Kidney epithelial cell (primary cell): ENCODE results near the gene HNF1A. TPM values are rescaled to one million over a fixed set of nuclear protein-coding genes. Genes with fewer than 3 reads are reported as not detected.

Experiments
- DNase-seq: peaks from one replicate; pipeline ENCODE4 v3.0.0-alpha.2; 2010; ENCODE audit warnings: low read depth
- H3K27me3 ChIP-seq: 2 replicates; pipeline ENCODE4 v1.6.0; 2011; ENCODE audit warnings: low read length; ENCODE audit not compliant: control insufficient read depth, insufficient read depth
- H3K36me3 ChIP-seq: 2 replicates; pipeline ENCODE4 v1.5.1; 2011; ENCODE audit warnings: low read length; ENCODE audit not compliant: control insufficient read depth, insufficient read depth
- H3K4me3 ChIP-seq: 2 replicates; pipeline ENCODE4 v1.5.1; 2011; ENCODE audit warnings: low read depth, mild to moderate bottlenecking, control low read depth, low read length
- CTCF ChIP-seq: IDR thresholded peaks from 2 replicates; pipeline ENCODE4 v1.5.1; 2011; ENCODE audit warnings: mild to moderate bottlenecking, moderate library complexity, low read length, control low read depth, inconsistent platforms; ENCODE audit not compliant: insufficient read depth, poor library complexity, severe bottlenecking
- total RNA-seq: library from RNA; depleted of rRNA; stranded (reverse); fragments of >200 nt; gene quantifications from 2 replicates; pipeline ENCODE4 v1.2.3, GENCODE V29; 2015

Gene HNF1A
- total RNA-seq, 1 donor from 2014 or later: 0.25 TPM

- DNase-seq: peak; percentile 68
- Histone ChIP-seq H3K27me3 (no peaks in the 10 kb centered on the region), H3K4me3 (peak within 1 kb of the TSS; percentile 63), H3K36me3 (no peaks in the 10 kb centered on the region)
- TF ChIP-seq CTCF: no peak
Measured at GRCh38 chr12:121015825-121016766, 37.8 kb downstream of the HNF1A start, which contains the start of gene C12orf43. Gene C12orf43 (minus strand): TSS chr12:121016487. CDS start chr12:121016474, 13 bp downstream.

- no peak for DNase-seq
- Histone ChIP-seq H3K4me3 (no peak overlapping the region), H3K36me3 (no peaks in the 10 kb centered on the region), H3K27me3 (no peaks in the 10 kb centered on the region)
- no peak for TF ChIP-seq CTCF
Measured at GRCh38 chr12:121017966-121018491, 39.7 kb downstream of the HNF1A start.

GRCh38 chr12:121018860-121019617, 40.7 kb downstream of the HNF1A start:
- H3K27me3 ChIP-seq: no peaks in the 10 kb centered on the region
- no peak for DNase-seq
- no peak for TF ChIP-seq CTCF
- no peak overlapping the region for H3K4me3 ChIP-seq
- H3K36me3 ChIP-seq: no peaks in the 10 kb centered on the region

- Histone ChIP-seq H3K27me3 (no peaks in the 10 kb centered on the region), H3K4me3 (no peak overlapping the region), H3K36me3 (no peaks in the 10 kb centered on the region)
- TF ChIP-seq CTCF: no peak
- no peak for DNase-seq
Measured at GRCh38 chr12:121021754-121022153, 43.4 kb downstream of the HNF1A start.

- Histone ChIP-seq H3K27me3 (no peaks in the 10 kb centered on the region), H3K36me3 (no peaks in the 10 kb centered on the region), H3K4me3 (no peak overlapping the region)
- no peak for TF ChIP-seq CTCF
- DNase-seq: no peak
Measured at GRCh38 chr12:121022713-121023112, 44.4 kb downstream of the HNF1A start.
